EH (cell line): Measurements from ENCODE around the gene CPNE9.

Source experiments
- DNase-seq: peaks from one replicate; pipeline ENCODE4 v3.0.0-alpha.2; 2015; ENCODE audit warnings: low read depth

Gene CPNE9

GRCh38 chr3:9779075-9779593 lies 75.5 kb downstream of the CPNE9 start:
- no peak for DNase-seq
